Neuronal stem cell (in vitro differentiated cells): ENCODE data around the gene ARF1.

Experiments
- DNase-seq: peaks from one replicate; pipeline ENCODE4 v3.0.0-alpha.2; 2013; ENCODE audit warnings: low spot score
- H2AFZ ChIP-seq: one replicate; pipeline ENCODE4 v1.6.1; 2013; ENCODE audit warnings: mild to moderate bottlenecking, low read length, inconsistent platforms
- H2AK5ac ChIP-seq: 2 replicates; pipeline ENCODE4 v1.6.1; 2013; ENCODE audit warnings: low read depth, mild to moderate bottlenecking, inconsistent platforms, low read length, moderate library complexity, mixed read lengths
- H2BK120ac ChIP-seq: 2 replicates; pipeline ENCODE4 v1.6.1; 2013; ENCODE audit warnings: low read depth, mild to moderate bottlenecking, inconsistent platforms, low read length, moderate library complexity, mixed read lengths
- H2BK12ac ChIP-seq: one replicate; pipeline ENCODE4 v1.6.1; 2013; ENCODE audit warnings: low read length, inconsistent platforms
- H2BK15ac ChIP-seq: 2 replicates; pipeline ENCODE4 v1.6.1; 2013; ENCODE audit warnings: mild to moderate bottlenecking, low read length, inconsistent platforms, mixed read lengths
- H2BK5ac ChIP-seq: one replicate; pipeline ENCODE4 v1.6.1; 2013; ENCODE audit warnings: inconsistent platforms, mild to moderate bottlenecking, low read length, moderate library complexity
- H3K14ac ChIP-seq: one replicate; pipeline ENCODE4 v1.6.1; 2013; ENCODE audit warnings: low read length, inconsistent platforms
- H3K18ac ChIP-seq: 2 replicates; pipeline ENCODE4 v1.6.1; 2013; ENCODE audit warnings: low read length, inconsistent platforms
- H3K23ac ChIP-seq: 2 replicates; pipeline ENCODE4 v1.6.1; 2013; ENCODE audit warnings: low read depth, mild to moderate bottlenecking, mixed read lengths, low read length, inconsistent platforms; ENCODE audit not compliant: poor library complexity
- H3K27ac ChIP-seq: replicated peaks from 3 replicates; pipeline ENCODE4 v1.5.1; 2013; ENCODE audit warnings: low read length, inconsistent platforms
- H3K27me3 ChIP-seq, 3 experiments: 2 replicates each; pipeline ENCODE4 v1.6.1; 2013; ENCODE audit warnings: low read length in 3 of 3, mild to moderate bottlenecking in 2 of 3, inconsistent platforms in 1 of 3, low read depth in 1 of 3, mixed read lengths in 1 of 3, moderate library complexity in 1 of 3; ENCODE audit not compliant: control insufficient read depth in 3 of 3, insufficient read depth in 3 of 3
- H3K36me3 ChIP-seq, 2 donors: replicated peaks in 1 of 2; 2 replicates each; pipeline ENCODE4 v1.6.1; 2013; ENCODE audit warnings: low read length in 2 of 2; ENCODE audit not compliant: control insufficient read depth in 2 of 2, insufficient read depth in 2 of 2
- H3K4ac ChIP-seq: 2 replicates; pipeline ENCODE4 v1.6.1; 2013; ENCODE audit warnings: inconsistent platforms, mild to moderate bottlenecking, low read length, moderate library complexity
- H3K4me1 ChIP-seq, 2 donors: 1 replicate in 1 of 2; 2 replicates in 1 of 2; pipeline ENCODE4 v1.6.1; 2013; ENCODE audit warnings: low read length in 2 of 2, low read depth in 1 of 2; ENCODE audit not compliant: control insufficient read depth in 2 of 2, insufficient read depth in 1 of 2
- H3K4me2 ChIP-seq: one replicate; pipeline ENCODE4 v1.6.1; 2013; ENCODE audit warnings: mild to moderate bottlenecking, low read length, inconsistent platforms; ENCODE audit not compliant: insufficient read depth, poor library complexity, severe bottlenecking
- H3K4me3 ChIP-seq, 2 donors: 2 replicates each; pipeline ENCODE4 v1.5.1; 2013; ENCODE audit warnings: low read length in 2 of 2, mild to moderate bottlenecking in 2 of 2, inconsistent platforms in 1 of 2, moderate library complexity in 1 of 2
- H3K79me1 ChIP-seq: one replicate; pipeline ENCODE4 v1.6.1; 2013; ENCODE audit warnings: low read depth, mild to moderate bottlenecking, inconsistent platforms, low read length, moderate library complexity
- H3K9ac ChIP-seq: one replicate; pipeline ENCODE4 v1.6.1; 2013; ENCODE audit warnings: mild to moderate bottlenecking, low read depth, low read length, inconsistent platforms; ENCODE audit not compliant: poor library complexity
- H3K9me3 ChIP-seq, 2 donors: replicated peaks in 1 of 2; 2 replicates each; pipeline versions ENCODE3 to v1.6.1; 2013; ENCODE audit warnings: low read length in 2 of 2, mild to moderate bottlenecking in 2 of 2, inconsistent platforms in 1 of 2, low read depth in 1 of 2, mixed read lengths in 1 of 2, moderate library complexity in 1 of 2; ENCODE audit not compliant: control insufficient read depth in 2 of 2, insufficient read depth in 1 of 2
- H4K8ac ChIP-seq: one replicate; pipeline ENCODE4 v1.6.1; 2013; ENCODE audit warnings: low read depth, mild to moderate bottlenecking, inconsistent platforms, low read length, moderate library complexity
- H4K91ac ChIP-seq: one replicate; pipeline ENCODE4 v1.6.1; 2013; ENCODE audit warnings: low read length, low read depth, mild to moderate bottlenecking, inconsistent platforms; ENCODE audit not compliant: poor library complexity
- WGBS, 2 donors: extraction: QIAGEN DNeasy Blood & Tissue Kit; methylation state at CpG; one replicate each; pipeline ENCODE4 v1.1.7; 2013; ENCODE audit warnings: missing lambda C conversion rate in 2 of 2, mixed read lengths in 1 of 2; ENCODE audit not compliant: insufficient read length in 2 of 2, insufficient replicate concordance in 1 of 2; ENCODE audit errors: extremely low coverage in 2 of 2; 5-methylcytosine and 5-hydroxymethylcytosine counted together

Gene ARF1

GRCh38 chr1:228036701-228037231 lies 45.7 kb upstream of the ARF1 start:
- Histone ChIP-seq H2BK120ac (no peak overlapping the region), H3K9ac (no peak overlapping the region), H3K79me1 (no peaks in the 10 kb centered on the region), H3K27me3 (peaks cover 0 to 40% (median 25%) of the 10 kb centered on the region in 3 experiments), H2BK5ac (peak overlapping the region; percentile 8), H3K27ac (no peak overlapping the region), H2BK12ac (no peak overlapping the region), H3K9me3 (peaks cover 0 to 2% of the 10 kb centered on the region in 2 donors), H3K36me3 (no peaks in the 10 kb centered on the region), H3K4ac (no peak overlapping the region), H2AK5ac (peak overlapping the region; percentile 58), H3K4me3 (no peak overlapping the region), H3K23ac (no peak overlapping the region), H3K4me2 (no peak overlapping the region), H4K91ac (no peak overlapping the region), H3K4me1 (peaks cover 19 to 33% of the 10 kb centered on the region in 2 donors), H4K8ac (no peak overlapping the region), H3K14ac (peak overlapping the region; percentile 28), H2AFZ (no peak overlapping the region), H2BK15ac (peak overlapping the region; percentile 23), H3K18ac (peak overlapping the region; percentile 94)
- WGBS, 2 donors = no CpG with 5 or more reads among the region's 8 CpGs
- DNase-seq = no peak

- Histone ChIP-seq H3K23ac (peak overlapping the region; percentile 83), H4K91ac (peak overlapping the region; percentile 6), H3K36me3 (no peaks in the 10 kb centered on the region), H3K27me3 (peaks cover 0 to 40% (median 25%) of the 10 kb centered on the region in 3 experiments), H3K4me3 (peak overlapping the region; percentile 23 to 35), H3K4ac (no peak overlapping the region), H2BK15ac (peak overlapping the region; percentile 23), H4K8ac (no peak overlapping the region), H2AFZ (peak overlapping the region; percentile 91), H2AK5ac (peak overlapping the region; percentile 95), H3K18ac (peak overlapping the region; percentile 94), H3K9ac (peak overlapping the region; percentile 56), H3K79me1 (no peaks in the 10 kb centered on the region), H3K4me1 (peaks cover 19 to 33% of the 10 kb centered on the region in 2 donors), H2BK12ac (peak overlapping the region; percentile 98), H3K27ac (no peak overlapping the region), H3K14ac (peak overlapping the region; percentile 76), H2BK5ac (peak overlapping the region; percentile 8), H3K4me2 (peak overlapping the region; percentile 78), H3K9me3 (peaks cover 0 to 2% of the 10 kb centered on the region in 2 donors), H2BK120ac (peak overlapping the region; percentile 62)
- no CpG with 5 or more reads among the region's 80 CpGs for WGBS, 2 donors
- peak; percentile 61 for DNase-seq
Observed at GRCh38 chr1:228037401-228038386, 44.8 kb upstream of the ARF1 start.

DNA sequence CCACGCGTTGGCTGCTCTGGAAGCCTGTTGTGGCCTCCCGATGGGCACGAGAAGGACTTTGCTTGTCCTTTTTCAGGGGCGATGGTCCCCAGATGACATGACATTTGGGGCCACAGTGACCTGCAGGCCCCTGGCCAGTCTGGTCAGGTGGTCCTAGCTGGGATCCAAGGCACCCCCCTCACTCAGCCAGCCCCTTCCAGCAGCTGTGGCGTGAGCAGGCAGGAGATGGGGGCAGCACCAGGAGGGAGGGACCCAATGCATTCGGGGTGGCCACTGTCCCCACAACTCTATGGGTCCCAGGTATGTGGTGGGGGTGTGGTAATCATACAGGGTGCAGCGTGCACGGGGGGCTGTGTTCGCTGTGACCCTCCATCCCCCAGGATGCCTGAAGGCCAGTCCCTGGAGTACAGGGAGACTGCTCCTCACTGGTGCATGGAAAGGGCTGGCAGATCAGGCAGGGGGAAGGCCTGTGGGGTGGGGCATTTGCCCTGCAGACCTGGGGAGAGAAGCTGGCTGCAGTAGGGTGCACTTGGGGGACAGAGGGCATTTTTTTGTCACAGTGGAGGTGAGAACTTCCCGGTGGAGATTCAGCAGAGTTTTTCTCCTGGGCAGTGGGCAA lies 44.0 kb upstream of the ARF1 start:
- Histone ChIP-seq H2BK5ac (no peak overlapping the region), H2BK15ac (no peak overlapping the region), H3K4ac (no peak overlapping the region), H4K91ac (peak overlapping the region; percentile 6), H3K79me1 (no peaks in the 10 kb centered on the region), H2BK120ac (peak overlapping the region; percentile 62), H3K4me3 (no peak overlapping the region), H3K4me2 (peak overlapping the region; percentile 78), H3K18ac (peak overlapping the region; percentile 89), H3K14ac (peak overlapping the region; percentile 76), H2AK5ac (peak overlapping the region; percentile 95), H2AFZ (peak overlapping the region; percentile 91), H3K4me1 (peaks cover 19 to 33% of the 10 kb centered on the region in 2 donors), H3K27ac (no peak overlapping the region), H4K8ac (no peak overlapping the region), H3K36me3 (no peaks in the 10 kb centered on the region), H3K9me3 (peaks cover 0 to 2% of the 10 kb centered on the region in 2 donors), H3K9ac (peak overlapping the region; percentile 56), H3K23ac (no peak overlapping the region), H3K27me3 (peaks cover 0 to 40% (median 28%) of the 10 kb centered on the region in 3 experiments), H2BK12ac (peak overlapping the region; percentile 98)
- DNase-seq = no peak
- WGBS, 2 donors = no CpG with 5 or more reads among the region's 11 CpGs
